ENCODE data around the gene MARK1. TPM values are rescaled to one million over a fixed set of nuclear protein-coding genes. Genes with fewer than 3 reads are reported as not detected.

The MARK1 gene
- total and polyA plus RNA-seq, 2 of the 13 experiments (the other 11 are each of a cell fraction or from before 2014, with no cell fraction given), result not detected

- 0% methylated on average over 5 of the region's 96 CpGs for WGBS (ENCODE audit: low lambda C conversion rate)
- CTCF ChIA-PET (ENCODE audit: low intra/inter-chr PET ratio, low total read pairs), result interaction anchor here (0.8 to 2.8 kb wide), 7 partner anchors 8 to 86 kb away, joined by 3 to 34 read pairs (median 8); no protein-coding TSS in a partner anchor
- peak; percentile 68 for DNase-seq (ENCODE audit: low spot score)
- H3K4me2 ChIP-seq (ENCODE audit: low read depth, low read length), result peak within 1 kb of the TSS; percentile 77
- peaks cover 45% of the 10 kb centered on the region for H3K4me1 ChIP-seq (ENCODE audit: insufficient read depth, low read length)
- no peaks in the 10 kb centered on the region for H4K20me1 ChIP-seq (ENCODE audit: insufficient read depth, low read length)
- no peak for FAIRE-seq
- H3K9ac ChIP-seq (ENCODE audit: insufficient read depth, low read depth, low read length), result peak within 1 kb of the TSS; percentile 70
- H3K9me3 ChIP-seq (ENCODE audit: low read length), result no peaks in the 10 kb centered on the region
- in situ Hi-C loops (cut with HindIII; ENCODE audit: extremely low pct_ligation_motif_present, low pct_unique_long_range_greater_than_20kb) (loop anchor here (5.0 kb wide), 1 partner anchor 87 kb away; no protein-coding TSS in a partner anchor), intact Hi-C loops (cut with micrococcal nuclease; ENCODE audit: unreplicated experiment) (loop anchor here (1.0 to 2.0 kb wide), 4 partner anchors 43 to 86 kb away; partner anchors contain the start of gene MTARC2)
- BruUV-seq (replicated peaks), result no TSS peak
- POLR2A ChIA-PET, result interaction anchor here (0.6 to 1.8 kb wide), 4 partner anchors 8 to 96 kb away, joined by 3 to 14 read pairs (median 9); partner anchors contain the start of genes MTARC1 and MTARC2
- peak; percentile 85 for ATAC-seq
- peak within 1 kb of the TSS; percentile 61 for H3K27ac ChIP-seq (ENCODE audit: extremely low read length, insufficient read depth, low read length)
- H3K36me3 ChIP-seq (replicated peaks in 1 of 2; ENCODE audit: control insufficient read depth in 1 of 2, insufficient read depth in 2 of 2, low read length in 2 of 2), result no peaks in the 10 kb centered on the region
- peaks cover 39% of the 10 kb centered on the region for H3K79me2 ChIP-seq (ENCODE audit: insufficient read depth, low read length)
- H2AFZ ChIP-seq (ENCODE audit: low read length), result no peak within 1 kb of the TSS
- no peaks in the 10 kb centered on the region; a peak in 2 of 5 replicates for H3K27me3 ChIP-seq (ENCODE audit: control insufficient read depth in 1 of 2, insufficient read depth in 2 of 2, low read length in 2 of 2)
- H3K4me3 ChIP-seq (replicated peaks in 1 of 3; ENCODE audit: insufficient read depth in 1 of 3, low read depth in 2 of 3, low read length in 3 of 3), result peak within 1 kb of the TSS; percentile 81 to 86 (median 82)
- TF ChIP-seq ZNF30 (CRISPR knock-in tag; IDR thresholded peaks at IDR 0.05) (no peak), TARDBP (CRISPR knock-in tag; IDR thresholded peaks at IDR 0.05) (peak; percentile 53; the same call in 1 of the 2 replicates), ZKSCAN1 (IDR thresholded peaks at IDR 0.05; ENCODE audit: low read length) (no peak), MXI1 (IDR thresholded peaks at IDR 0.05; ENCODE audit: borderline replicate concordance, low read depth, low read length) (peak; percentile 30; the same call in 1 of the 3 replicates), GRHL1 (CRISPR knock-in tag; conservative IDR thresholded peaks at IDR 0.05) (no peak), KAT2B (IDR thresholded peaks at IDR 0.05; ENCODE audit: borderline replicate concordance, low read depth, low read length) (no peak), BRF2 (CRISPR knock-in tag; IDR thresholded peaks at IDR 0.05) (peak; percentile 23; the same call in 1 of the 2 replicates), ZNF337 (CRISPR knock-in tag; IDR thresholded peaks at IDR 0.05; ENCODE audit: borderline replicate concordance, low read depth) (no peak), KLF9 (CRISPR knock-in tag; IDR thresholded peaks at IDR 0.05; ENCODE audit: low read depth) (no peak), ZNF317 (CRISPR knock-in tag; IDR thresholded peaks at IDR 0.05) (0 out of 2 replicates have a peak, but pooled peaks have one; percentile 45), ZNF549 (CRISPR knock-in tag; IDR thresholded peaks at IDR 0.05) (no peak), ZNF280B (CRISPR knock-in tag; IDR thresholded peaks at IDR 0.05; ENCODE audit: borderline replicate concordance) (peak; percentile 17), ZNF777 (CRISPR knock-in tag; IDR thresholded peaks at IDR 0.05) (peak; percentile 96), STAT5B (CRISPR knock-in tag; IDR thresholded peaks at IDR 0.05) (no peak), ZBTB21 (CRISPR knock-in tag; IDR thresholded peaks at IDR 0.05) (no peak), SCMH1 (CRISPR knock-in tag; IDR thresholded peaks at IDR 0.05; ENCODE audit: borderline replicate concordance) (no peak), ZNF34 (CRISPR knock-in tag; IDR thresholded peaks at IDR 0.05; ENCODE audit: borderline replicate concordance) (0 out of 2 replicates have a peak, but pooled peaks have one; percentile 46), RELA (CRISPR knock-in tag; IDR thresholded peaks at IDR 0.05) (peak; percentile 83; the same call in 1 of the 2 replicates), HNRNPUL1 (IDR thresholded peaks at IDR 0.05; ENCODE audit: low read depth, low read length) (no peak), TAF15 (IDR thresholded peaks at IDR 0.05; ENCODE audit: low read depth, low read length, poor library complexity, severe bottlenecking) (no peak)
Observed at GRCh38 chr1:220690140-220691052, 162.5 kb downstream of the MARK1 start, which contains the start of gene C1orf115. TSS of gene C1orf115 (plus strand) at chr1:220690363. CDS start at chr1:220690403, 40 bp downstream.
